DOHH2 (cell line): ENCODE results near the gene TARBP1.

Experiments used
- H3F3A ChIP-seq: fragments of 200-600 bp; sonication (generic), shearing (Covaris generic); 2 replicates; pipeline ENCODE4 v1.6.0; 2016; ENCODE audit warnings: antibody characterized with exemption, mild to moderate bottlenecking; ENCODE audit not compliant: control insufficient read depth, insufficient read depth
- H3K27ac ChIP-seq: fragments of 200-600 bp; sonication (generic); 2 replicates; pipeline ENCODE4 v1.5.1; 2014; ENCODE audit warnings: low read depth, mild to moderate bottlenecking, low read length, moderate library complexity
- H3K27me3 ChIP-seq: fragments of 200-600 bp; sonication (generic); 2 replicates; pipeline ENCODE4 v1.6.1; 2014; ENCODE audit warnings: mild to moderate bottlenecking, low read length, mixed read lengths; ENCODE audit not compliant: control insufficient read depth
- H3K36me3 ChIP-seq: fragments of 200-600 bp; sonication (generic); 2 replicates; pipeline ENCODE4 v1.6.1; 2014; ENCODE audit warnings: mild to moderate bottlenecking, low read length, moderate library complexity, mixed read lengths; ENCODE audit not compliant: control insufficient read depth
- H3K4me1 ChIP-seq: fragments of 200-600 bp; sonication (generic); 2 replicates; pipeline ENCODE4 v1.6.1; 2014; ENCODE audit warnings: mild to moderate bottlenecking, low read length, mixed read lengths; ENCODE audit not compliant: control insufficient read depth
- H3K4me2 ChIP-seq: fragments of 200-600 bp; sonication (generic); 2 replicates; pipeline ENCODE4 v1.6.0; 2014; ENCODE audit warnings: mild to moderate bottlenecking, low read length, moderate library complexity
- H3K4me3 ChIP-seq: fragments of 200-600 bp; sonication (generic); 2 replicates; pipeline ENCODE4 v1.5.1; 2014; ENCODE audit warnings: mild to moderate bottlenecking, low read length, mixed read lengths
- H3K79me2 ChIP-seq: fragments of 200-600 bp; sonication (generic); 2 replicates; pipeline ENCODE4 v1.6.1; 2014; ENCODE audit warnings: mild to moderate bottlenecking, low read length, mixed read lengths; ENCODE audit not compliant: control insufficient read depth
- H3K9me2 ChIP-seq: fragments of 200-600 bp; sonication (generic); replicated peaks from 2 replicates; pipeline ENCODE4 v1.6.1; 2014; ENCODE audit warnings: mild to moderate bottlenecking, low read length, mixed read lengths; ENCODE audit not compliant: control insufficient read depth
- H3K9me3 ChIP-seq: fragments of 200-600 bp; sonication (generic); 2 replicates; pipeline ENCODE4 v1.6.1; 2014; ENCODE audit warnings: antibody characterized with exemption, low read length, mixed read lengths; ENCODE audit not compliant: control insufficient read depth, insufficient read depth
- H4K20me1 ChIP-seq: fragments of 200-600 bp; sonication (generic); 2 replicates; pipeline ENCODE4 v1.6.0; 2014; ENCODE audit warnings: low read depth, mild to moderate bottlenecking, antibody characterized with exemption, low read length, moderate library complexity; ENCODE audit not compliant: control insufficient read depth, insufficient read depth
- EZH2phosphoT487 ChIP-seq: fragments of 200-600 bp; sonication (generic); IDR thresholded peaks from 2 replicates; pipeline ENCODE4 v1.6.1; 2017; ENCODE audit warnings: borderline replicate concordance, mild to moderate bottlenecking, antibody characterized with exemption, low read length, moderate library complexity, mixed read lengths
- TF ChIP-seq, protein P1 (sequence below): fragments of 200-600 bp; sonication (generic); IDR thresholded peaks from one replicate; pipeline ENCODE4 v1.5.1; 2014; ENCODE audit warnings: antibody characterized with exemption, mild to moderate bottlenecking, low read depth, low read length; ENCODE audit not compliant: poor library complexity, severe bottlenecking

TARBP1 gene

DNA sequence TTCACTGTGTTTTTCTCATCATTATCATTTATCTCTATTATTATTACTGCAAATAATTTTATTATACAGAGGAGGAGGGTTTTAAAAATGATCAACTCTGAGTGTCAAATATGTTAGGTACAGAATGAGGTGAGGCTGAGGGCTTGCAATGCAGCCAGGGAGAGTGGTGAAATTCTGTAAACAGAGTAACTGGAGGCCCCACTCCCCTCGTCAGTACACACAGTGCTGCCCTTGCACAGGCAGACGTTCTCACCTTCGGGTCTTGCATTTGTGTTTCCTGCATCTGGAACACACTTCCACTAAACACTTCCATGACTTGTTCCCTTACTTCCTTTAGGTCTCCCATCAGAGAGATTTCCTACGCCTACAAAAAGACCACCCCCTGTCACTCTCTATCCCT, 130.0 kb downstream of the TARBP1 start:
- H3K4me3 ChIP-seq, result no peak overlapping the region
- H3K79me2 ChIP-seq, result no peaks in the 10 kb centered on the region
- no peaks in the 10 kb centered on the region for H3K36me3 ChIP-seq
- no peaks in the 10 kb centered on the region for H3K9me2 ChIP-seq
- no peaks in the 10 kb centered on the region for H3K9me3 ChIP-seq
- H3K4me1 ChIP-seq, result no peaks in the 10 kb centered on the region
- H3K27ac ChIP-seq, result no peak overlapping the region
- H3K27me3 ChIP-seq, result peaks cover 6% of the 10 kb centered on the region
- no peak overlapping the region for H3K4me2 ChIP-seq
- no peak for TF ChIP-seq EZH2phosphoT487
- TF ChIP-seq, protein P1, sequence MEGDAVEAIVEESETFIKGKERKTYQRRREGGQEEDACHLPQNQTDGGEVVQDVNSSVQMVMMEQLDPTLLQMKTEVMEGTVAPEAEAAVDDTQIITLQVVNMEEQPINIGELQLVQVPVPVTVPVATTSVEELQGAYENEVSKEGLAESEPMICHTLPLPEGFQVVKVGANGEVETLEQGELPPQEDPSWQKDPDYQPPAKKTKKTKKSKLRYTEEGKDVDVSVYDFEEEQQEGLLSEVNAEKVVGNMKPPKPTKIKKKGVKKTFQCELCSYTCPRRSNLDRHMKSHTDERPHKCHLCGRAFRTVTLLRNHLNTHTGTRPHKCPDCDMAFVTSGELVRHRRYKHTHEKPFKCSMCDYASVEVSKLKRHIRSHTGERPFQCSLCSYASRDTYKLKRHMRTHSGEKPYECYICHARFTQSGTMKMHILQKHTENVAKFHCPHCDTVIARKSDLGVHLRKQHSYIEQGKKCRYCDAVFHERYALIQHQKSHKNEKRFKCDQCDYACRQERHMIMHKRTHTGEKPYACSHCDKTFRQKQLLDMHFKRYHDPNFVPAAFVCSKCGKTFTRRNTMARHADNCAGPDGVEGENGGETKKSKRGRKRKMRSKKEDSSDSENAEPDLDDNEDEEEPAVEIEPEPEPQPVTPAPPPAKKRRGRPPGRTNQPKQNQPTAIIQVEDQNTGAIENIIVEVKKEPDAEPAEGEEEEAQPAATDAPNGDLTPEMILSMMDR, result no peak
- H3F3A ChIP-seq, result no peaks in the 10 kb centered on the region
- H4K20me1 ChIP-seq, result no peaks in the 10 kb centered on the region

DNA sequence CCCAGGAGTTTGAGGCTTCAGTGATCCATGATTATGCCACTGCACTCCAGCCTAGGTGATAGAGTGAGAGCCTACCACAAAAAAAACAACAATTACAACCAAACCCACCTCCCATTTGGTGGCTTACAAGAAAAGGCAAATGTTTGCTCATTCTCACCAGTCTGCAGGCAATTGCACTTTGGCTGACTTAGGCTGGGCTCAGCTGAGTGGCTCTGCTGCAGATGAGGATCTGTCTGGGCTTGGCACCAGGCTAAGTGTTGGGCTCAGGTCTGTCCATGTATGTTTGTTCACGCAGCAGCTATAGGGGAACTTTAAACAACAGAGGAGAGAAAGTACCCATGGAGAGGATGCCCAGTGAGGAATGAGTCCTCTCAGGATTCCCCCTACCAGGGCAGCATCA, 133.7 kb downstream of the TARBP1 start:
- Histone ChIP-seq H3K4me1 (no peaks in the 10 kb centered on the region), H3K9me2 (no peaks in the 10 kb centered on the region), H3K79me2 (no peaks in the 10 kb centered on the region), H4K20me1 (no peaks in the 10 kb centered on the region), H3K27ac (no peak overlapping the region), H3F3A (no peaks in the 10 kb centered on the region), H3K4me2 (no peak overlapping the region), H3K4me3 (no peak overlapping the region), H3K27me3 (peaks cover 3% of the 10 kb centered on the region), H3K9me3 (no peaks in the 10 kb centered on the region), H3K36me3 (no peaks in the 10 kb centered on the region)
- no peak for TF ChIP-seq EZH2phosphoT487
- TF ChIP-seq, protein P1, result no peak

DNA sequence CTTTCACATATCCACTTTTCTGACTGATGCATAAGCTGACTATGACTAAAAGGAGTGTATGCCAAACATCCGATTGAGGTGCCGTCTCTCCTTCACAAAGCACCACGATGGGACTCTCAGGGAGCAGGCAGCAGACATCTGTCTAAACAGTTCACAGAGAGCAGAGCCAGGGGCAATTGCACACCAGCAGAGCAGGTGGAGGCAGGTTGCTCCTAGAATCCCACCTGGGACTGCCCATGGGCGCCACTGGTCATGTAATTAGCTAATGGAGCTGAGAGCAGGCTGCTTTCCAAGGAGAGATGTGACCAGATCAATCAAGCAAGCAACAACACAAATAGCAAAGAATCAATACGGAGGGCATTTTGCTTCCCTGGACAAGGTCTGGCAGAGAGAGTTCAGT, 136.2 kb downstream of the TARBP1 start:
- no peak overlapping the region for H3K27ac ChIP-seq
- no peaks in the 10 kb centered on the region for H3K27me3 ChIP-seq
- no peaks in the 10 kb centered on the region for H4K20me1 ChIP-seq
- H3K36me3 ChIP-seq, result no peaks in the 10 kb centered on the region
- no peaks in the 10 kb centered on the region for H3F3A ChIP-seq
- H3K9me2 ChIP-seq, result no peaks in the 10 kb centered on the region
- peaks cover 4% of the 10 kb centered on the region; the same call in 1 of the 2 replicates for H3K9me3 ChIP-seq
- TF ChIP-seq, protein P1, result no peak
- no peak for TF ChIP-seq EZH2phosphoT487
- H3K79me2 ChIP-seq, result no peaks in the 10 kb centered on the region
- H3K4me2 ChIP-seq, result no peak overlapping the region
- H3K4me1 ChIP-seq, result no peaks in the 10 kb centered on the region
- H3K4me3 ChIP-seq, result no peak overlapping the region
